GM12874 (cell line): ENCODE results near the gene MAST4.

Experiments
- TF ChIP-seq, protein P1 (sequence below): IDR thresholded peaks from 2 replicates; pipeline ENCODE4 v1.5.1; 2011; ENCODE audit warnings: low read depth, mild to moderate bottlenecking, control low read depth, low read length, moderate library complexity; ENCODE audit not compliant: insufficient read depth

Gene MAST4

DNA sequence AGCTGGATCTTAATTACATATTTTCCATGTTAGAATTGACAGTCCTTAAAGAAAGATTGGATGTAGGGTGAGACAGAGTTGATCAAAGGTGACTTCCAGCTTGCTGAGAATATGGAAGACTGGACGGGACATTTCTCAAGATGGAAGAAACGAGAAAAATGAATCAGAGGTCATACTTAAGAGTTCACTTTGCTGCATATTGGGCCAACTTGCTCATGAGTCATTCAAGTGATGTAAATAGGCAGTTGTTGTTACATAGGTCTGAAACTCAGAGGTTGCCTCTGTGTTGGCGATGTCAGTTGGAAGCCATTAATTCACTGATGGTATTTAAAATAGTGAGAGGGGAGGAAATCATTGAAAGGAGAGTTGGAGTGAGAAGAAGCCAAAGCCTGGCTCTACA, 467.6 kb downstream of the MAST4 start:
- TF ChIP-seq, protein P1, sequence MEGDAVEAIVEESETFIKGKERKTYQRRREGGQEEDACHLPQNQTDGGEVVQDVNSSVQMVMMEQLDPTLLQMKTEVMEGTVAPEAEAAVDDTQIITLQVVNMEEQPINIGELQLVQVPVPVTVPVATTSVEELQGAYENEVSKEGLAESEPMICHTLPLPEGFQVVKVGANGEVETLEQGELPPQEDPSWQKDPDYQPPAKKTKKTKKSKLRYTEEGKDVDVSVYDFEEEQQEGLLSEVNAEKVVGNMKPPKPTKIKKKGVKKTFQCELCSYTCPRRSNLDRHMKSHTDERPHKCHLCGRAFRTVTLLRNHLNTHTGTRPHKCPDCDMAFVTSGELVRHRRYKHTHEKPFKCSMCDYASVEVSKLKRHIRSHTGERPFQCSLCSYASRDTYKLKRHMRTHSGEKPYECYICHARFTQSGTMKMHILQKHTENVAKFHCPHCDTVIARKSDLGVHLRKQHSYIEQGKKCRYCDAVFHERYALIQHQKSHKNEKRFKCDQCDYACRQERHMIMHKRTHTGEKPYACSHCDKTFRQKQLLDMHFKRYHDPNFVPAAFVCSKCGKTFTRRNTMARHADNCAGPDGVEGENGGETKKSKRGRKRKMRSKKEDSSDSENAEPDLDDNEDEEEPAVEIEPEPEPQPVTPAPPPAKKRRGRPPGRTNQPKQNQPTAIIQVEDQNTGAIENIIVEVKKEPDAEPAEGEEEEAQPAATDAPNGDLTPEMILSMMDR: no peak

DNA sequence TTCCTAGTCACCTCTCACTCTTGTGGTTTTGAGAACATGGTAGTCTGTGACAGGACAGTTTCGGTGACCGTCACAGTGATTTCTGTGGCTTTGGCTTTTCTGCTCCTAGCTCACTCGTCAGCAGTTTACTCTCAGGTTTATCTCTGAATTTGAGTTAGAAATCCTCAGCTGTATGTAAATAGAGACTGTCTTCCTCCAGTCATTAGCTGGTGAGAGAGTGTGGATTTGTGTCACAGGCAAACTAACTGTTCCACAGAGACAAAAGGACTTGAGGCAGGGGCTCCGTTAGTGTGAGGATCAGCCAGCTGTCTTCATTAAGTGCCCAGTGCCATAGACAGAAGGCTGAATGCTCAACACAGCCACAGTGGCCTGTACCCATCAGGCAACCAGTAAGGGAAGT, 469.0 kb downstream of the MAST4 start:
- TF ChIP-seq, protein P1: no peak

DNA sequence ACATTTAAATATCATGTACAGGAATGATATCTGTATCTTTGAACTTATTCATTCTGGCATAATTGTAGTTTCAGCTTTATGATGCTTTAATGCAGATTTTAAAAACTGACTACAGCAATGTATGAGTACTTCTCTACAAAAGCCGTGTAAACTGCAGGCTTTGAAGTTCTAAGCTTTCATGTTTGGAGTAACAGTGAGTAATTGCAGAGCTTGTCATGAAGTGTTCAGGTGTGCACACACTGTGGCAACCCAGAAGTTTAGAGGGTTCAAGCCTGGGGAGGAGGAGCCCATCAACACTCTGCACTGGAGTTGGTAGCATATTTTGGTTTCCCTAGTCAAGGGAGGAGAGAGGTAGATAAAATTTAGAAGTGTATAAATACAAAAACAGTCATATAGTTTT, 469.5 kb downstream of the MAST4 start:
- TF ChIP-seq, protein P1: no peak

DNA sequence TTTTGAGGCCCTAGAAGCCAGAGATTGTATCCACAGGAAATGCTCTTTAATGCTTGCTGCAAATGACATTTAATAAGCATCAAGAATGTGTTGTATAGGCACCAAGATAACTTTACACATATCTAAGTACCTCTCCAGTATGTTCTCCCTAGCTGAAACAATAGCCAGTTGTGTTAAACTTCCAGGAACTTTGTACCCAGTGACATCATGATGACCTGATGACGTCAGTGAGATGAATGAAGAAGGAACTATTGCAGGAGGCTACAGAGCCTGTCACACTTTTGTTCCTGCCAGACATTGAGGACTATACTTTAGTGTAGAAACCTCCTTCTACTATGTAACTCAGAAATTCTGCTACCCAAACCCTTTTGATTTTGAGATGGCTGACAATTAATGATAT, 470.6 kb downstream of the MAST4 start:
- TF ChIP-seq, protein P1: no peak

DNA sequence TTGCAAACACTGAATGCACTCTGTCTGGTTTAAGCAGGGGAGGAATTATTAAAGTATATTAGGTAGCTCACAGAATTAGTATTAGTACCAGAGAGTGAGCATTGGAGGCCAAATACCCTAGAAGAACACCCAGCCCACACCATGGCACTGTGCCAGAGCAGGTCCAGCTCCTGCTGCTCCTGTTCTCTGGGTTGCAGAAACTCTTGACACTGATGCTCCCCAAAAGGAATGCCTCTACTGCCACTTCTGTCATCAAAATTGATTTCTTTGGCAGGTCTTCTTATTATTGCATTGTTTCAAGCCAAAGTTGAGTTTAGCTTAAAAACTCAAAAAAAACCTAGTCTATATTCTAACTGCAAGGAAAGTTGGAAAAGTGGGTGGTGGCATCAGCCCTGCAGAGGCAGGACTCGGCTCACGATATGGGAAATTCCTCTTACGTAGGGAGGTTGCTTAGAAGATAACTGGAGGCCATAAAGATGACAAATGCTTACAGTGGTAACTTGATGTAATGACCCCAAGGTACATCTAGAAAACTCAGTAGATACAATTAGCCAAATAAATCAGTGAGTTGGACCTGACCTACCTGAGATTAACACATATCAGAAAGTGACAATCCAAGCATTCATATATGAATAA, 477.0 kb downstream of the MAST4 start:
- TF ChIP-seq, protein P1: no peak

DNA sequence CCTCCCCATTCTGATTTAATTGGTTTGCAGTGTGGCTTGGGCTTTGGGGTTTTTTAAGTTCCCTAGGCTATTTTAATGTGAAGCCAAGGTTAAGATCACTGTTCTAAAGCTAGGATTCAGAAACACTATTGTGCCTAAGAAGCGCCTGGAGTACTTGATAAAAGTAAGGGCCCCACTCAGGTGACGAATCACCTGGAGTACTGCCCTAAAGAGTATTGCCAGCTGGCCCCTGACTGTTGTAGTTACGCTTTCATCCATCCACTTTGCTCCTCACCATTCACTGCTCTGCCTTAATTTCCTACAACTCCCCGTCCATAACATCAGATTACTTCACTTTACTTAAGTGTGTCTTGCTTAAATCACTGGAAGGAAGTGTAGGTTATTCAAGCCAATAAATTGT, 481.1 kb downstream of the MAST4 start:
- TF ChIP-seq, protein P1: no peak

DNA sequence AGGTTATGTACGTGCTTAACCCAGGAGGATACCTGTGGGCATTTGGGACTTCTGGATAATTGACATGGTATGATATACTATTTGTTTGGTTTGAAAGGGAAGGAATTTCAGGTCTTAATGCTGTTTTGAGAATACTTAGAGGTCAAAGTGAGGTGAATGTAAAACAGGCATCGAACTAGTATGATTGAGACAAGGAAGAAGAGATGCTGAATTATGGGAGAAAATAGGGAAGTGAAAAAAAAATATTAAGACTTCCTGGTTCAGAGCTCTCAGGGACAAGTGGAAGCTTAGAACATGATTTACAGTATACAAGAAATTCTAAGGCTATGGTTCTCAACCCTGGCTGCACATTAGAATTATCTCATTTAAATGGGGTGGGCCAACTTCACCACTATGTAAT, 485.1 kb downstream of the MAST4 start:
- TF ChIP-seq, protein P1: no peak
